Keratinocyte (primary cell): Measurements from ENCODE around the gene TTC28.

Experiments used
- CTCF ChIP-seq, 3 experiments: IDR thresholded peaks in 1 of 3; conservative IDR thresholded peaks in 1 of 3; optimal IDR thresholded peaks in 1 of 3; 2 replicates in 2 of 3; 3 replicates in 1 of 3; pipeline versions ENCODE3 to v1.5.1; 2011; ENCODE audit warnings: low read length in 3 of 3, mild to moderate bottlenecking in 3 of 3, moderate library complexity in 2 of 3, control low read depth in 1 of 3, inconsistent platforms in 1 of 3; ENCODE audit not compliant: insufficient read depth in 2 of 3; ENCODE audit errors: extremely low read depth in 1 of 3
- EZH2 ChIP-seq: IDR thresholded peaks from one replicate; pipeline ENCODE4 v1.6.1; 2012; ENCODE audit warnings: inconsistent platforms, mild to moderate bottlenecking, low read length, moderate library complexity

- TF ChIP-seq CTCF (optimal IDR thresholded peaks at IDR 0.05 in 1 of 3, IDR thresholded peaks at IDR 0.05 in 1 of 3, conservative IDR thresholded peaks at IDR 0.05 in 1 of 3; ENCODE audit: extremely low read depth in 1 of 3, insufficient read depth in 2 of 3, low read length in 3 of 3): no peak
- no peak for TF ChIP-seq EZH2
Observed at GRCh38 chr22:28398355-28398754, 281.3 kb downstream of the TTC28 start.
